Erythroblast (primary cell): ENCODE results near the gene PRKCE.

Source experiments
- DNase-seq, 2 experiments: peaks; one replicate each; lab custom pipeline; 2025; lab: John Stamatoyannopoulos, UW
- GATA1 ChIP-seq: IDR thresholded peaks from 2 replicates; pipeline ENCODE4 v1.6.1; 2011; ENCODE audit warnings: low read depth, mild to moderate bottlenecking, control low read depth, low read length, moderate library complexity
- POLR2A ChIP-seq: IDR thresholded peaks from 2 replicates; pipeline ENCODE4 v1.6.1; 2011; ENCODE audit warnings: mild to moderate bottlenecking, low read length

Gene PRKCE

GRCh38 chr2:45918463-45919159, 267.1 kb downstream of the PRKCE start:
- DNase-seq = no peak

GRCh38 chr2:45919160-45919650, 267.7 kb downstream of the PRKCE start:
- DNase-seq = no peak
- TF ChIP-seq GATA1 = no peak
- TF ChIP-seq POLR2A = no peak

More at GRCh38 chr2:45918463-45919159, 267.1 kb downstream of the PRKCE start:
- TF ChIP-seq POLR2A (no peak), GATA1 (no peak)

- no peak for TF ChIP-seq POLR2A
- TF ChIP-seq GATA1 = no peak
- DNase-seq = no peak
Observed at GRCh38 chr2:45919711-45920111, 268.2 kb downstream of the PRKCE start.

DNA sequence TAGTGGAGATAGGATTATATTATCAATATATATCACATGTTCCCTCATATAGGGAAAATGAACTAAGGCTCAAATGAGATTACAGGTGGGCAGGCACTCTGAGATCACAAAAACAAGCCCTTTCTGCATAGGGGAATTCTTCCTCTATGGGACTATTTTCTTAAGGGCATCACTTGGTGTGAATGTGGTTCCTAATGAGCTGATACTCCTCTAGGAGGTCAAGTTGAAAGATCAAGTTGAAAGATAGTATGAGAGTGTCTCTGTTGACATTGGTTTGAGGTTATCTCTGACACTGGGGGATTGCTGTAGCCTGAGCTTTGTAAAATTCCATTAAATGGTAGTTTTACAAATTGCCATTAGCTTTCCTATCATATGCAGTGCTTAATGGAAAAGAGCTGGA, 270.4 kb downstream of the PRKCE start:
- DNase-seq = no peak
- TF ChIP-seq POLR2A (no peak), GATA1 (no peak)

DNA sequence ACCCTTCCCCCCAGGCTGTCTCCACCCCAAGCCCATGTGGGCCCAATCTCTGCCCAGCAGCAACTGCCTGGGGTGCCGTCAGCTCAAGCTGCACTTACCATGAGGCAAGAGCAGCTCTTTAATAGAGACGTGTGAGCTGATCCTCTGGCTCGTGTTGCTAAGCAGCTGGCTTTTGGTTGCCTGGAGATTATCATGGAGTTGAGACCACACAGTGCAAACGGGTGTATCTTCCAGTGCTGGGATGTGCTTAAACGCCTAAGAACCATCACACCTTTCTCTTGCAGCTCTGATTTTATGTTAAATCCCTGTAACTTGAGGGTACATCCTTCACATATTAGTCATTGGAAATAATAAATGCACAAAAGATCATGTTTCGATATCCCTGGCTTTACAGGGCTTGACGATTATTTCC, 271.1 kb downstream of the PRKCE start:
- DNase-seq = peak in 1 of 2 experiments; percentile 31
- no peak for TF ChIP-seq GATA1
- TF ChIP-seq POLR2A = no peak

GRCh38 chr2:45923701-45924100, 272.2 kb downstream of the PRKCE start:
- DNase-seq = no peak
- TF ChIP-seq GATA1 (no peak), POLR2A (no peak)

GRCh38 chr2:45925026-45925425, 273.6 kb downstream of the PRKCE start:
- no peak for TF ChIP-seq POLR2A
- no peak for TF ChIP-seq GATA1
- no peak for DNase-seq

GRCh38 chr2:45925636-45926366, 274.3 kb downstream of the PRKCE start:
- no peak for DNase-seq
- TF ChIP-seq GATA1 (no peak), POLR2A (no peak)

DNA sequence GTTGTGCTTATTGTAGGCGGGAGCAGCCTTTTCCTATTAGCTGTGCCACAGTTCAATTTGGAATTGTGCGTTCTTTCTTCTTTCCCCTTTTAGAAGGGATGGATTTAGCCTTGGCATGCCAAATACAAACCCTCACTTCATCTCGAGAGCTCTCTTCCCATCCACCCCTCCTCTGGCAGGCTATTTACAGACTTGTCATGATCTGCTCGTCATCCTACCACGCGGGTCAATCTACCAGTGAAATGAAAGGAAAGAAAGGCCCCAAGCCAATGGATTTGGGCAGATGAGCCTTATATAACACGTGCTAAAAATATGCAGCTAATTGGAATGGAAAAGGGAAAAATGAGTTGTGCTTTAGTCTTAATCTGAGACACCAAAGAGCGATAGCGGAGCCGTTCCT, 277.5 kb downstream of the PRKCE start:
- DNase-seq = no peak
- TF ChIP-seq GATA1 = no peak
- no peak for TF ChIP-seq POLR2A

GRCh38 chr2:45929674-45930395, 278.4 kb downstream of the PRKCE start:
- no peak for DNase-seq
- TF ChIP-seq GATA1 (no peak), POLR2A (no peak)

GRCh38 chr2:45930396-45930792, 278.9 kb downstream of the PRKCE start:
- TF ChIP-seq GATA1 = no peak
- no peak for TF ChIP-seq POLR2A
- no peak for DNase-seq

- no peak for TF ChIP-seq POLR2A
- TF ChIP-seq GATA1 = no peak
- DNase-seq = peak in 1 of 2 experiments; percentile 7
Observed at GRCh38 chr2:45932278-45932975, 281.0 kb downstream of the PRKCE start.

- peak; percentile 58 to 81 for DNase-seq
- TF ChIP-seq POLR2A (no peak), GATA1 (no peak)
Observed at GRCh38 chr2:45935791-45936622, 284.5 kb downstream of the PRKCE start.
